Sigmoid colon (tissue), 4 donors: Measurements from ENCODE around the gene SON.
"Not testable (repeated sequence)": the region's sequence is repeated elsewhere in the genome, so short reads cannot be mapped to it uniquely, and the experiment has no call there.

Experiments used
- EP300 ChIP-seq, 4 donors: sonication (generic); formaldehyde crosslinking; IDR thresholded peaks; one replicate each; pipeline ENCODE4 v1.6.1; 2017; ENCODE audit warnings: antibody characterized with exemption in 4 of 4
- POLR2A ChIP-seq, 2 donors: fragments of 450-650 bp; IDR thresholded peaks; one replicate each; pipeline ENCODE4 v1.6.1; 2016; ENCODE audit warnings: antibody characterized with exemption in 2 of 2, mild to moderate bottlenecking in 2 of 2, moderate library complexity in 2 of 2
- POLR2AphosphoS5 ChIP-seq, 4 donors: sonication (generic); formaldehyde crosslinking; IDR thresholded peaks; one replicate each; pipeline ENCODE4 v1.6.1; 2017; ENCODE audit warnings: antibody characterized with exemption in 4 of 4
- TF ChIP-seq, protein P1 (sequence below), 4 experiments: fragments of 450-650 bp in 3 of 4; fragments of 200-600 bp in 1 of 4; IDR thresholded peaks; one replicate each; pipeline ENCODE4 v1.5.1; 2016 to 2019; ENCODE audit warnings: antibody characterized with exemption in 4 of 4, mild to moderate bottlenecking in 3 of 4, moderate library complexity in 2 of 4

- not testable (repeated sequence) for TF ChIP-seq POLR2AphosphoS5, POLR2A, EP300 (IDR thresholded peaks at IDR 0.05)
- TF ChIP-seq, protein P1, sequence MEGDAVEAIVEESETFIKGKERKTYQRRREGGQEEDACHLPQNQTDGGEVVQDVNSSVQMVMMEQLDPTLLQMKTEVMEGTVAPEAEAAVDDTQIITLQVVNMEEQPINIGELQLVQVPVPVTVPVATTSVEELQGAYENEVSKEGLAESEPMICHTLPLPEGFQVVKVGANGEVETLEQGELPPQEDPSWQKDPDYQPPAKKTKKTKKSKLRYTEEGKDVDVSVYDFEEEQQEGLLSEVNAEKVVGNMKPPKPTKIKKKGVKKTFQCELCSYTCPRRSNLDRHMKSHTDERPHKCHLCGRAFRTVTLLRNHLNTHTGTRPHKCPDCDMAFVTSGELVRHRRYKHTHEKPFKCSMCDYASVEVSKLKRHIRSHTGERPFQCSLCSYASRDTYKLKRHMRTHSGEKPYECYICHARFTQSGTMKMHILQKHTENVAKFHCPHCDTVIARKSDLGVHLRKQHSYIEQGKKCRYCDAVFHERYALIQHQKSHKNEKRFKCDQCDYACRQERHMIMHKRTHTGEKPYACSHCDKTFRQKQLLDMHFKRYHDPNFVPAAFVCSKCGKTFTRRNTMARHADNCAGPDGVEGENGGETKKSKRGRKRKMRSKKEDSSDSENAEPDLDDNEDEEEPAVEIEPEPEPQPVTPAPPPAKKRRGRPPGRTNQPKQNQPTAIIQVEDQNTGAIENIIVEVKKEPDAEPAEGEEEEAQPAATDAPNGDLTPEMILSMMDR (IDR thresholded peaks at IDR 0.05), result not testable (repeated sequence)
Observed at GRCh38 chr21:33617565-33617964, 74.7 kb downstream of the SON start.
